Measurements from ENCODE around the gene PRKG1. TPM values are rescaled to one million over a fixed set of nuclear protein-coding genes. Genes with fewer than 3 reads are reported as not detected.

The PRKG1 gene
- total RNA-seq, 2 experiments from 2014 or later: not detected

GRCh38 chr10:51699475-51700227, 625.4 kb downstream of the PRKG1 start, which contains the start of gene CSTF2T:
TSS of gene CSTF2T (minus strand) at chr10:51699595. CDS start at chr10:51699549, 46 bp downstream.
- intact Hi-C loops (cut with micrococcal nuclease): loop anchor here (1.0 to 10.0 kb wide), 6 partner anchors 9 to 1755 kb away; partner anchors contain the start of genes PARG and TIMM23B
- CTCF ChIA-PET: interaction anchor here (1.3 kb wide), 1 partner anchor 261 kb away, joined by 6 read pairs; no protein-coding TSS in a partner anchor

GRCh38 chr10:51700228-51700817, 626.0 kb downstream of the PRKG1 start:
- Mint-ChIP-seq H3K27me3 (ENCODE audit: low read depth) (no peaks in the 10 kb centered on the region), H3K36me3 (ENCODE audit: low read depth) (peaks cover 35% of the 10 kb centered on the region), H3K4me1 (ENCODE audit: low read depth) (peaks cover 40% of the 10 kb centered on the region), H3K4me3 (peak overlapping the region; percentile 97), H3K9me3 (no peaks in the 10 kb centered on the region), H3K27ac (peak overlapping the region; percentile 100)
- intact Hi-C loops (cut with micrococcal nuclease): loop anchor here (1.0 to 10.0 kb wide), 4 partner anchors 8 to 1156 kb away; no protein-coding TSS in a partner anchor
- CTCF ChIA-PET: interaction anchor here (0.8 kb wide), 1 partner anchor 259 kb away, joined by 5 read pairs; no protein-coding TSS in a partner anchor
- DNase-seq: peak; percentile 76

More at GRCh38 chr10:51699475-51700227, 625.4 kb downstream of the PRKG1 start, which contains the start of gene CSTF2T:
- H3K36me3 Mint-ChIP-seq (ENCODE audit: low read depth): peaks cover 38% of the 10 kb centered on the region
- H3K27ac Mint-ChIP-seq: peak within 1 kb of the TSS; percentile 100
- H3K27me3 Mint-ChIP-seq (ENCODE audit: low read depth): no peaks in the 10 kb centered on the region
- H3K4me1 Mint-ChIP-seq (ENCODE audit: low read depth): peaks cover 45% of the 10 kb centered on the region
- peak within 1 kb of the TSS; percentile 97 for H3K4me3 Mint-ChIP-seq
- no peaks in the 10 kb centered on the region for H3K9me3 Mint-ChIP-seq
- peak; percentile 94 for DNase-seq

GRCh38 chr10:51705774-51706173, 631.5 kb downstream of the PRKG1 start:
- H3K27me3 Mint-ChIP-seq (ENCODE audit: low read depth): no peaks in the 10 kb centered on the region
- no peaks in the 10 kb centered on the region for H3K36me3 Mint-ChIP-seq (ENCODE audit: low read depth)
- H3K9me3 Mint-ChIP-seq: no peaks in the 10 kb centered on the region
- no peak for DNase-seq
- CTCF ChIA-PET: no interaction called here
- H3K4me1 Mint-ChIP-seq (ENCODE audit: low read depth): peaks cover 28% of the 10 kb centered on the region
- no peak overlapping the region for H3K27ac Mint-ChIP-seq
- intact Hi-C loops (cut with micrococcal nuclease): loop anchor here (10.0 kb wide), 1 partner anchor 1161 kb away; no protein-coding TSS in a partner anchor
- H3K4me3 Mint-ChIP-seq: no peak overlapping the region

- no peak for DNase-seq
- H3K9me3 Mint-ChIP-seq: no peaks in the 10 kb centered on the region
- H3K27me3 Mint-ChIP-seq (ENCODE audit: low read depth): no peaks in the 10 kb centered on the region
- no peak overlapping the region for H3K27ac Mint-ChIP-seq
- CTCF ChIA-PET: no interaction called here
- H3K36me3 Mint-ChIP-seq (ENCODE audit: low read depth): no peaks in the 10 kb centered on the region
- H3K4me3 Mint-ChIP-seq: no peak overlapping the region
- peaks cover 28% of the 10 kb centered on the region for H3K4me1 Mint-ChIP-seq (ENCODE audit: low read depth)
- intact Hi-C loops (cut with micrococcal nuclease): loop anchor here (10.0 kb wide), 1 partner anchor 1161 kb away; no protein-coding TSS in a partner anchor
Measured at GRCh38 chr10:51706225-51706624, 631.9 kb downstream of the PRKG1 start.

GRCh38 chr10:51707392-51707791, 633.1 kb downstream of the PRKG1 start:
- Mint-ChIP-seq H3K4me3 (no peak overlapping the region), H3K4me1 (ENCODE audit: low read depth) (peaks cover 28% of the 10 kb centered on the region), H3K27me3 (ENCODE audit: low read depth) (no peaks in the 10 kb centered on the region), H3K36me3 (ENCODE audit: low read depth) (no peaks in the 10 kb centered on the region), H3K27ac (peak overlapping the region; percentile 79), H3K9me3 (no peaks in the 10 kb centered on the region)
- CTCF ChIA-PET: no interaction called here
- intact Hi-C loops (cut with micrococcal nuclease): loop anchor here (10.0 kb wide), 1 partner anchor 1163 kb away; no protein-coding TSS in a partner anchor
- DNase-seq: no peak

GRCh38 chr10:51707821-51708424, 633.6 kb downstream of the PRKG1 start:
- Mint-ChIP-seq H3K9me3 (no peaks in the 10 kb centered on the region), H3K36me3 (ENCODE audit: low read depth) (no peaks in the 10 kb centered on the region), H3K4me3 (no peak overlapping the region), H3K4me1 (ENCODE audit: low read depth) (peaks cover 28% of the 10 kb centered on the region), H3K27ac (peak overlapping the region; percentile 79), H3K27me3 (ENCODE audit: low read depth) (no peaks in the 10 kb centered on the region)
- CTCF ChIA-PET: no interaction called here
- DNase-seq: no peak
- intact Hi-C loops (cut with micrococcal nuclease): loop anchor here (1.0 to 10.0 kb wide), 2 partner anchors 8 to 1163 kb away; no protein-coding TSS in a partner anchor

- Mint-ChIP-seq H3K36me3 (ENCODE audit: low read depth) (no peaks in the 10 kb centered on the region), H3K4me1 (ENCODE audit: low read depth) (peaks cover 28% of the 10 kb centered on the region), H3K9me3 (no peaks in the 10 kb centered on the region), H3K4me3 (no peak overlapping the region), H3K27ac (peak overlapping the region; percentile 79), H3K27me3 (ENCODE audit: low read depth) (no peaks in the 10 kb centered on the region)
- DNase-seq: no peak
- intact Hi-C loops (cut with micrococcal nuclease): loop anchor here (1.0 to 10.0 kb wide), 2 partner anchors 8 to 1164 kb away; no protein-coding TSS in a partner anchor
- CTCF ChIA-PET: no interaction called here
Measured at GRCh38 chr10:51708609-51709008, 634.3 kb downstream of the PRKG1 start.

- H3K27ac Mint-ChIP-seq: no peak overlapping the region
- no peak overlapping the region for H3K4me3 Mint-ChIP-seq
- H3K4me1 Mint-ChIP-seq (ENCODE audit: low read depth): peaks cover 28% of the 10 kb centered on the region
- DNase-seq: no peak
- intact Hi-C loops (cut with micrococcal nuclease): loop anchor here (10.0 kb wide), 1 partner anchor 1165 kb away; no protein-coding TSS in a partner anchor
- no peaks in the 10 kb centered on the region for H3K9me3 Mint-ChIP-seq
- no peaks in the 10 kb centered on the region for H3K27me3 Mint-ChIP-seq (ENCODE audit: low read depth)
- CTCF ChIA-PET: no interaction called here
- H3K36me3 Mint-ChIP-seq (ENCODE audit: low read depth): no peaks in the 10 kb centered on the region
Measured at GRCh38 chr10:51709324-51709972, 635.2 kb downstream of the PRKG1 start.

- Mint-ChIP-seq H3K36me3 (ENCODE audit: low read depth) (no peaks in the 10 kb centered on the region), H3K4me1 (ENCODE audit: low read depth) (peaks cover 28% of the 10 kb centered on the region), H3K4me3 (no peak overlapping the region), H3K27ac (no peak overlapping the region), H3K27me3 (ENCODE audit: low read depth) (no peaks in the 10 kb centered on the region), H3K9me3 (no peaks in the 10 kb centered on the region)
- intact Hi-C loops (cut with micrococcal nuclease): no loop called here
- DNase-seq: no peak
- CTCF ChIA-PET: interaction anchor here (0.7 kb wide), 1 partner anchor 54 kb away, joined by 3 read pairs; no protein-coding TSS in a partner anchor
Measured at GRCh38 chr10:51711519-51711891, 637.2 kb downstream of the PRKG1 start.

GRCh38 chr10:51716981-51717380, 642.7 kb downstream of the PRKG1 start:
- no peaks in the 10 kb centered on the region for H3K9me3 Mint-ChIP-seq
- intact Hi-C loops (cut with micrococcal nuclease): no loop called here
- H3K27ac Mint-ChIP-seq: no peak overlapping the region
- H3K4me1 Mint-ChIP-seq (ENCODE audit: low read depth): no peaks in the 10 kb centered on the region
- no peaks in the 10 kb centered on the region for H3K36me3 Mint-ChIP-seq (ENCODE audit: low read depth)
- CTCF ChIA-PET: no interaction called here
- no peak overlapping the region for H3K4me3 Mint-ChIP-seq
- H3K27me3 Mint-ChIP-seq (ENCODE audit: low read depth): no peaks in the 10 kb centered on the region
- no peak for DNase-seq

- CTCF ChIA-PET: no interaction called here
- Mint-ChIP-seq H3K4me1 (ENCODE audit: low read depth) (no peaks in the 10 kb centered on the region), H3K36me3 (ENCODE audit: low read depth) (no peaks in the 10 kb centered on the region), H3K4me3 (no peak overlapping the region), H3K27ac (no peak overlapping the region), H3K27me3 (ENCODE audit: low read depth) (no peaks in the 10 kb centered on the region), H3K9me3 (no peaks in the 10 kb centered on the region)
- DNase-seq: no peak
- intact Hi-C loops (cut with micrococcal nuclease): no loop called here
Measured at GRCh38 chr10:51718804-51719291, 644.6 kb downstream of the PRKG1 start.

GRCh38 chr10:51724038-51724437, 649.8 kb downstream of the PRKG1 start:
- Mint-ChIP-seq H3K27me3 (ENCODE audit: low read depth) (no peaks in the 10 kb centered on the region), H3K9me3 (no peaks in the 10 kb centered on the region), H3K4me1 (ENCODE audit: low read depth) (no peaks in the 10 kb centered on the region), H3K4me3 (no peak overlapping the region), H3K27ac (no peak overlapping the region), H3K36me3 (ENCODE audit: low read depth) (no peaks in the 10 kb centered on the region)
- CTCF ChIA-PET: no interaction called here
- no peak for DNase-seq
- intact Hi-C loops (cut with micrococcal nuclease): no loop called here

All from activated naive CD4-positive, alpha-beta T cell treated with anti-CD3 and anti-CD28 coated beads for 36 hours (primary cell).